Duodenal mucosa (tissue), 2 donors: Measurements from ENCODE around the gene HMGCS1.

Experiments
- H3K27ac ChIP-seq: one replicate; pipeline ENCODE4 v1.7.0; 2013; ENCODE audit warnings: low read depth, low read length
- H3K27me3 ChIP-seq, 2 donors: one replicate each; pipeline ENCODE4 v1.7.0; 2013; ENCODE audit warnings: low read length in 2 of 2, control low read depth in 1 of 2; ENCODE audit not compliant: insufficient read depth in 2 of 2, control insufficient read depth in 1 of 2
- H3K36me3 ChIP-seq, 2 donors: one replicate each; pipeline ENCODE4 v1.7.0; 2013; ENCODE audit warnings: low read length in 2 of 2, control low read depth in 1 of 2; ENCODE audit not compliant: insufficient read depth in 2 of 2, control insufficient read depth in 1 of 2
- H3K4me1 ChIP-seq, 2 donors: one replicate each; pipeline ENCODE4 v1.7.0; 2013; ENCODE audit warnings: low read length in 2 of 2, control low read depth in 1 of 2; ENCODE audit not compliant: insufficient read depth in 2 of 2, control insufficient read depth in 1 of 2
- H3K4me3 ChIP-seq, 2 donors: one replicate each; pipeline ENCODE4 v1.7.0; 2013; ENCODE audit warnings: low read length in 2 of 2, low read depth in 1 of 2
- H3K9ac ChIP-seq, 2 donors: one replicate each; pipeline ENCODE4 v1.7.0; 2013; ENCODE audit warnings: low read length in 2 of 2, low read depth in 1 of 2
- H3K9me3 ChIP-seq, 2 donors: one replicate each; pipeline ENCODE4 v1.7.0; 2013; ENCODE audit warnings: low read length in 2 of 2, control low read depth in 1 of 2; ENCODE audit not compliant: control insufficient read depth in 1 of 2

Gene HMGCS1

GRCh38 chr5:43302481-43302880, 10.7 kb downstream of the HMGCS1 start:
- no peak overlapping the region for H3K9ac ChIP-seq
- H3K36me3 ChIP-seq = peaks cover 10 to 30% of the 10 kb centered on the region in 2 donors
- peaks cover 15 to 18% of the 10 kb centered on the region in 2 donors for H3K4me1 ChIP-seq
- H3K27ac ChIP-seq = no peak overlapping the region
- H3K4me3 ChIP-seq = no peak overlapping the region
- H3K27me3 ChIP-seq = no peaks in the 10 kb centered on the region
- no peaks in the 10 kb centered on the region for H3K9me3 ChIP-seq

GRCh38 chr5:43301653-43302091, 11.5 kb downstream of the HMGCS1 start:
- no peak overlapping the region for H3K27ac ChIP-seq

GRCh38 chr5:43300112-43300511, 13.1 kb downstream of the HMGCS1 start:
- no peak overlapping the region for H3K27ac ChIP-seq
- no peaks in the 10 kb centered on the region for H3K9me3 ChIP-seq
- no peak overlapping the region for H3K4me3 ChIP-seq
- H3K36me3 ChIP-seq = peaks cover 25 to 53% of the 10 kb centered on the region in 2 donors
- no peak overlapping the region for H3K9ac ChIP-seq
- peaks cover 6 to 13% of the 10 kb centered on the region in 2 donors for H3K4me1 ChIP-seq
- no peaks in the 10 kb centered on the region for H3K27me3 ChIP-seq

More at GRCh38 chr5:43301653-43302091, 11.5 kb downstream of the HMGCS1 start:
- Histone ChIP-seq H3K4me1 (peaks cover 14 to 18% of the 10 kb centered on the region in 2 donors), H3K9ac (no peak overlapping the region), H3K36me3 (peaks cover 17 to 38% of the 10 kb centered on the region in 2 donors), H3K27me3 (no peaks in the 10 kb centered on the region), H3K4me3 (no peak overlapping the region), H3K9me3 (no peaks in the 10 kb centered on the region)

- H3K27ac ChIP-seq = no peak overlapping the region
- H3K36me3 ChIP-seq = peaks cover 39 to 68% of the 10 kb centered on the region in 2 donors
- H3K4me1 ChIP-seq = peaks cover 4 to 5% of the 10 kb centered on the region in 2 donors
- no peak overlapping the region for H3K9ac ChIP-seq
- H3K9me3 ChIP-seq = no peaks in the 10 kb centered on the region
- H3K4me3 ChIP-seq = no peak overlapping the region
- no peaks in the 10 kb centered on the region for H3K27me3 ChIP-seq
Observed at GRCh38 chr5:43298443-43298842, 14.8 kb downstream of the HMGCS1 start.

GRCh38 chr5:43296835-43297234, 16.4 kb downstream of the HMGCS1 start:
- Histone ChIP-seq H3K9ac (no peak overlapping the region), H3K4me1 (peaks cover 0 to 3% of the 10 kb centered on the region in 2 donors), H3K36me3 (peaks cover 44 to 74% of the 10 kb centered on the region in 2 donors), H3K9me3 (no peaks in the 10 kb centered on the region), H3K27me3 (no peaks in the 10 kb centered on the region), H3K27ac (no peak overlapping the region), H3K4me3 (no peak overlapping the region)

- no peak overlapping the region for H3K27ac ChIP-seq
- no peak overlapping the region for H3K9ac ChIP-seq
- no peaks in the 10 kb centered on the region for H3K4me1 ChIP-seq
- no peaks in the 10 kb centered on the region for H3K9me3 ChIP-seq
- no peaks in the 10 kb centered on the region for H3K27me3 ChIP-seq
- H3K36me3 ChIP-seq = peaks cover 44 to 87% of the 10 kb centered on the region in 2 donors
- H3K4me3 ChIP-seq = no peak overlapping the region
Observed at GRCh38 chr5:43295202-43295601, 18.0 kb downstream of the HMGCS1 start.

GRCh38 chr5:43294226-43294625, 19.0 kb downstream of the HMGCS1 start:
- Histone ChIP-seq H3K27ac (no peak overlapping the region), H3K36me3 (peaks cover 44 to 86% of the 10 kb centered on the region in 2 donors), H3K9me3 (no peaks in the 10 kb centered on the region), H3K9ac (no peak overlapping the region), H3K27me3 (no peaks in the 10 kb centered on the region), H3K4me1 (no peaks in the 10 kb centered on the region), H3K4me3 (no peak overlapping the region)

- Histone ChIP-seq H3K9ac (no peak overlapping the region), H3K27ac (no peak overlapping the region), H3K9me3 (no peaks in the 10 kb centered on the region), H3K36me3 (peaks cover 31 to 79% of the 10 kb centered on the region in 2 donors), H3K27me3 (no peaks in the 10 kb centered on the region), H3K4me1 (no peaks in the 10 kb centered on the region), H3K4me3 (no peak overlapping the region)
Observed at GRCh38 chr5:43290726-43291125, 22.5 kb downstream of the HMGCS1 start.

GRCh38 chr5:43288269-43288831, 24.9 kb downstream of the HMGCS1 start:
- Histone ChIP-seq H3K27ac (no peak overlapping the region), H3K27me3 (no peaks in the 10 kb centered on the region), H3K9ac (no peak overlapping the region), H3K4me1 (no peaks in the 10 kb centered on the region), H3K9me3 (no peaks in the 10 kb centered on the region), H3K36me3 (peaks cover 11 to 58% of the 10 kb centered on the region in 2 donors), H3K4me3 (no peak overlapping the region)

GRCh38 chr5:43287493-43287892, 25.7 kb downstream of the HMGCS1 start:
- H3K36me3 ChIP-seq = peaks cover 9 to 54% of the 10 kb centered on the region in 2 donors

More at GRCh38 chr5:43287493-43287892, 25.7 kb downstream of the HMGCS1 start:
- Histone ChIP-seq H3K4me3 (no peak overlapping the region), H3K9me3 (no peaks in the 10 kb centered on the region), H3K27me3 (no peaks in the 10 kb centered on the region), H3K9ac (no peak overlapping the region), H3K27ac (no peak overlapping the region), H3K4me1 (no peaks in the 10 kb centered on the region)
